Ovary (tissue), 3 donors: ENCODE measurements around the gene AUTS2.

Source experiments
- CTCF ChIP-seq, 3 donors: fragments of 450-650 bp in 2 of 3; fragments of 200-600 bp in 1 of 3; IDR thresholded peaks; one replicate each; pipeline versions ENCODE4 v1.5.1 to v1.8.0; 2016 to 2022; ENCODE audit warnings: antibody characterized with exemption in 3 of 3, mild to moderate bottlenecking in 1 of 3
- POLR2A ChIP-seq: fragments of 450-650 bp; IDR thresholded peaks from one replicate; pipeline ENCODE4 v1.6.1; 2017; ENCODE audit warnings: antibody characterized with exemption, mild to moderate bottlenecking, moderate library complexity
- donor health status: DM: no; HTN: no; CAD: no.

GRCh38 chr7:70487886-70488285 is 889.6 kb downstream of the AUTS2 start:
- TF ChIP-seq CTCF (IDR thresholded peaks at IDR 0.05), result no peak
- TF ChIP-seq POLR2A, result no peak
